Measurements from ENCODE around the gene BRF1.

The BRF1 gene

GRCh38 chr14:105199093-105199492 is 101.7 kb downstream of the BRF1 start:
- DNase-seq (ENCODE audit: extremely low read depth in 1 of 2, low read depth in 1 of 2): no peak

- no peak for DNase-seq (ENCODE audit: extremely low read depth in 1 of 2, low read depth in 1 of 2)
Measured at GRCh38 chr14:105198588-105198987, 102.2 kb downstream of the BRF1 start.

GRCh38 chr14:105197211-105197641 is 103.6 kb downstream of the BRF1 start:
- DNase-seq (ENCODE audit: extremely low read depth in 1 of 2, low read depth in 1 of 2): no peak

GRCh38 chr14:105196265-105196960 is 104.4 kb downstream of the BRF1 start:
- DNase-seq (ENCODE audit: extremely low read depth in 1 of 2, low read depth in 1 of 2): no peak

- no peak for DNase-seq (ENCODE audit: extremely low read depth in 1 of 2, low read depth in 1 of 2)
Measured at GRCh38 chr14:105195522-105196264, 105.1 kb downstream of the BRF1 start.

- DNase-seq (ENCODE audit: extremely low read depth in 1 of 2, low read depth in 1 of 2): no peak
Measured at GRCh38 chr14:105195051-105195450, 105.8 kb downstream of the BRF1 start.

- DNase-seq (ENCODE audit: extremely low read depth in 1 of 2, low read depth in 1 of 2): no peak
Measured at GRCh38 chr14:105193916-105194782, 106.7 kb downstream of the BRF1 start.

GRCh38 chr14:105192866-105193731 is 107.7 kb downstream of the BRF1 start:
- no peak for DNase-seq (ENCODE audit: extremely low read depth in 1 of 2, low read depth in 1 of 2)

- DNase-seq (ENCODE audit: extremely low read depth in 1 of 2, low read depth in 1 of 2): no peak
Measured at GRCh38 chr14:105187935-105188524, 112.8 kb downstream of the BRF1 start.

- no peak for DNase-seq (ENCODE audit: extremely low read depth in 1 of 2, low read depth in 1 of 2)
Measured at GRCh38 chr14:105187116-105187515, 113.7 kb downstream of the BRF1 start.

- no peak for DNase-seq (ENCODE audit: extremely low read depth in 1 of 2, low read depth in 1 of 2)
Measured at GRCh38 chr14:105185973-105186372, 114.8 kb downstream of the BRF1 start.

- DNase-seq (ENCODE audit: extremely low read depth in 1 of 2, low read depth in 1 of 2): no peak
Measured at GRCh38 chr14:105185001-105185400, 115.8 kb downstream of the BRF1 start.

- DNase-seq (ENCODE audit: extremely low read depth in 1 of 2, low read depth in 1 of 2): no peak
Measured at GRCh38 chr14:105184461-105184860, 116.3 kb downstream of the BRF1 start.

GRCh38 chr14:105182296-105183020 is 118.3 kb downstream of the BRF1 start:
- no peak for DNase-seq (ENCODE audit: extremely low read depth in 1 of 2, low read depth in 1 of 2)

GRCh38 chr14:105181549-105182295 is 119.1 kb downstream of the BRF1 start:
- DNase-seq (ENCODE audit: extremely low read depth in 1 of 2, low read depth in 1 of 2): no peak

- peak; percentile 64 to 69 for DNase-seq (ENCODE audit: extremely low read depth in 1 of 2, low read depth in 1 of 2)
Measured at GRCh38 chr14:105180592-105181548, 119.9 kb downstream of the BRF1 start, which contains the start of gene NUDT14. Gene NUDT14, minus strand, starts transcription at chr14:105181312. Its CDS starts 103 bp downstream, at chr14:105181209.

GRCh38 chr14:105179191-105179590 is 121.6 kb downstream of the BRF1 start:
- DNase-seq (ENCODE audit: extremely low read depth in 1 of 2, low read depth in 1 of 2): no peak

GRCh38 chr14:105178868-105179140 is 122.0 kb downstream of the BRF1 start:
- DNase-seq (ENCODE audit: extremely low read depth in 1 of 2, low read depth in 1 of 2): no peak

All from stimulated activated CD8-positive, alpha-beta memory T cell treated with anti-CD3 and anti-CD28 coated beads, Interleukin-7, amount 100 ng/mL, for 48 hours (primary cell).